ENCODE data around the gene LIPC. TPM values are rescaled to one million over a fixed set of nuclear protein-coding genes. Genes with fewer than 3 reads are reported as not detected.

LIPC gene
- total RNA-seq, 1 donor from 2014 or later: not detected

DNA sequence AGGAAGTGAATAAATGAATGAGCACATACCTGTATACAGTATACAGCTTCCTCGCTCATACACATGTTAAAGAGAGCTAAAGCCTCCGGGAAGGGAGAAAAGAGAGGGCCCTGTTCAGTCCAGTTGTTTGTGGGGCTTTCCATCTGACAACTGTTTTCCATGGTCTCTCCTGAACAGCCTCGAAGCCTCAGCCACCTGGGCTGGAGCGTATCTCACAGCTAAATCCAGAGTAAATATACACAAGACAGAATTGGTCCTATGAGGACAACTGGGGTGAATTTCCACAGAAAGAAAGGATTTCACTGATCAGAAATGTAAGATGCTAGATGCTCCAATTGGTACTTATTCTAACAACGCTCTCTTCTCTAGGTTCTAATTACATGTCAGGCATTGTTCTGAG lies 103.5 kb downstream of the LIPC start:
- Histone ChIP-seq H3K4me3 (no peak overlapping the region), H3K27me3 (no peaks in the 10 kb centered on the region)

GRCh38 chr15:58535894-58536293 lies 104.1 kb downstream of the LIPC start:
- Histone ChIP-seq H3K4me3 (no peak overlapping the region), H3K36me3 (no peaks in the 10 kb centered on the region)
- intact Hi-C loops (cut with DNase I): no loop called here

More for the DNA sequence above, 103.5 kb downstream of the LIPC start:
- TF ChIP-seq CTCF (IDR thresholded peaks at IDR 0.05): no peak
- Histone ChIP-seq H3K4me1 (no peaks in the 10 kb centered on the region), H3K27ac (no peak overlapping the region), H3K36me3 (no peaks in the 10 kb centered on the region), H3K9me3 (no peaks in the 10 kb centered on the region)
- intact Hi-C loops (cut with DNase I): no loop called here
- DNase-seq (ENCODE audit: low spot score in 2 of 2): no peak

DNA sequence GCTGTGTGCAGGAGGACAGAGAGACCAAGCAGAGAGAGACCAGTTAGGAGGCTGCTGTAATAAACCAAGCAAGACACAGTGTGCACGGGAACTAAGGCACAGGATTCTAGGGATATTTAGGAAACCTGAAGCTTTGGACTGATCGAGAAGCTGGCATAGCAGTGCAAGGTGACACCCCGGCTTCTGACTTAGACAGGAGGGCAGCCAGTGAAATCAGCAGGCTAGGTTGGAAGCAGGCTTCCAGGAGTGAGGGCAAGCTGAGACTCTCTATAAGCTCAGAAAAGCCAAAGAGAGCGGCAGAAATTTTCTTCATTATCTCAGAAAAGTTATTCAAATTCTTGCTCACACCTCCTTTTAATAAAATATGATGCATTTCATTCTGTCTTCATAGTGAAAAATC lies 104.6 kb downstream of the LIPC start:
- intact Hi-C loops (cut with DNase I): no loop called here
- TF ChIP-seq CTCF (IDR thresholded peaks at IDR 0.05): no peak

More at GRCh38 chr15:58535894-58536293, 104.1 kb downstream of the LIPC start:
- Histone ChIP-seq H3K9me3 (no peaks in the 10 kb centered on the region), H3K27me3 (no peaks in the 10 kb centered on the region), H3K4me1 (no peaks in the 10 kb centered on the region), H3K27ac (no peak overlapping the region)
- no peak for TF ChIP-seq CTCF (IDR thresholded peaks at IDR 0.05)
- no peak for DNase-seq (ENCODE audit: low spot score in 2 of 2)

DNA sequence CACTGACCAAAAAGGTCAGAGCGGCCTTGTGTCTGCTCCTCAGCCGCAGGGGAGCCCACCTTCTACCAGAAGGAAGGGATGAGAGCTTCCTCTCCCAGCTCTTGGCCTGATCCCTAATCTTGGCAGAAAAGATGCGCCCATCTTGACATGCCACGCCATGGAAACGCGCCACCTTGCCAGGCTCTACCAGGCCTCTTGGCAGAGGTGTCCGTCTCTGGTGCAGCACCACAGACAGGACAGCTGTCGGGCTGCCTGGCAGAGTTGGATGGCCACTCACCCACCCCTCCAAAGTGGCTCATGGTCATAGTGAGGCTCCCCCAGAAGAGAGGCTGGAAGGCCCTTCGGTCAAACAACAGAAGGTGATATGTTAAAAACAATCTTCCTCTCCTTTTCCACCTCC lies 105.2 kb downstream of the LIPC start:
- no peak overlapping the region for H3K27ac ChIP-seq
- H3K9me3 ChIP-seq: no peaks in the 10 kb centered on the region
- no peak overlapping the region for H3K4me3 ChIP-seq
- no peaks in the 10 kb centered on the region for H3K4me1 ChIP-seq
- no peaks in the 10 kb centered on the region for H3K36me3 ChIP-seq
- no peak for DNase-seq (ENCODE audit: low spot score in 2 of 2)
- no peaks in the 10 kb centered on the region for H3K27me3 ChIP-seq
- intact Hi-C loops (cut with DNase I): no loop called here
- no peak for TF ChIP-seq CTCF (IDR thresholded peaks at IDR 0.05)

More for the DNA sequence above, 104.6 kb downstream of the LIPC start:
- Histone ChIP-seq H3K4me1 (no peaks in the 10 kb centered on the region), H3K27me3 (no peaks in the 10 kb centered on the region), H3K36me3 (no peaks in the 10 kb centered on the region), H3K4me3 (no peak overlapping the region), H3K27ac (no peak overlapping the region), H3K9me3 (no peaks in the 10 kb centered on the region)
- DNase-seq (ENCODE audit: low spot score in 2 of 2): no peak

GRCh38 chr15:58538225-58538727 lies 106.5 kb downstream of the LIPC start:
- no peaks in the 10 kb centered on the region for H3K36me3 ChIP-seq
- no peak for DNase-seq (ENCODE audit: low spot score in 2 of 2)
- TF ChIP-seq CTCF (IDR thresholded peaks at IDR 0.05): no peak
- no peaks in the 10 kb centered on the region for H3K4me1 ChIP-seq
- no peak overlapping the region for H3K4me3 ChIP-seq
- intact Hi-C loops (cut with DNase I): no loop called here
- H3K27ac ChIP-seq: no peak overlapping the region
- H3K27me3 ChIP-seq: no peaks in the 10 kb centered on the region
- no peaks in the 10 kb centered on the region for H3K9me3 ChIP-seq

GRCh38 chr15:58538901-58539300 lies 107.1 kb downstream of the LIPC start:
- H3K27me3 ChIP-seq: no peaks in the 10 kb centered on the region
- DNase-seq (ENCODE audit: low spot score in 2 of 2): no peak
- TF ChIP-seq CTCF (IDR thresholded peaks at IDR 0.05): no peak
- H3K4me3 ChIP-seq: no peak overlapping the region
- H3K27ac ChIP-seq: no peak overlapping the region
- H3K9me3 ChIP-seq: no peaks in the 10 kb centered on the region
- no peaks in the 10 kb centered on the region for H3K4me1 ChIP-seq
- H3K36me3 ChIP-seq: no peaks in the 10 kb centered on the region
- intact Hi-C loops (cut with DNase I): no loop called here

Data from ascending aorta (tissue), 2 donors.